NCI-H748 (cell line): ENCODE data around the gene RAB11B.
"Not testable (repeated sequence)": the region's sequence is repeated elsewhere in the genome, so short reads cannot be mapped to it uniquely, and the experiment has no call there.

ENCODE experiments used
- DNase-seq: peaks from one replicate; lab custom pipeline; 2025; ENCODE audit not compliant: unreplicated experiment; lab: John Stamatoyannopoulos, UW

The RAB11B gene

DNA sequence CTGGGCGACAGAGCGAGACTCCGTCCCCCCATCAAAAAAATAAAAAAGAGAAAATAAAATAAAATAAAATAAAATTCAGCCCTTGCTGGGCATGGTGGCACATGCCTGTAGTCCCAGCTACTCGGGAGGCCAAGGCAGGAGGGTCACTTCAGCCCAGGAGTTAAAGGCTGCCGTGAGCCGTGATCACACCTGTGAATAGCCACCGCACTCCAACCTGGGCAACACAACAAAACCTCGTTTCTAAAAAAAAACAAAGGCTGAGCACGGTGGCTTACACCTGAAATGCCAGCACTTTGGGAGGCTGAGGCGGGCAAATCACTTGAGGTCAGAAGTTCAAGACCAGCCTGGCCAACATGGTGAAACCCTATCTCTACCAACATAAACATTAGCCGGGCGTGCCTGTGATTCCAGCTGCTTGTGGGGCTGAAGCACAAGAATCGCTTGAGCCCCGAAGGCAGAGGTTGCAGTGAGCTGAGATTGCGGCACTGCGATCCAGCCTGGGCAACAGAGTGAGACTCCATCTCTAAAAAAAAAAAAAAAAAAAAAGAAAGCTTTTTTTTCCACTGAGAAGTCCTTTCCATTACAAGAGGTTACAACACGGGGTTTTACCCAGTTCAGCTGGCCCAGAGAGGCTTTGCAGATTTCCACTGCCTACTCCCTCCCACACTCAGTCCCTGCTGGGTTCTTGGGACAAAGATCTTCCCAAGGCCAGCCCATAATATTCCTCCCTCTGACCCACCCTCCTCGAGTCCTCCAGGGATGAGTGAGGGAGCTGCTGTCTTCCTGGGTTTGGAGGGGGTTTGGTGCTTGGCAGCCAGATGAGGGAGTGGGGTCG, 19.8 kb upstream of the RAB11B start:
- DNase-seq, result no peak

DNA sequence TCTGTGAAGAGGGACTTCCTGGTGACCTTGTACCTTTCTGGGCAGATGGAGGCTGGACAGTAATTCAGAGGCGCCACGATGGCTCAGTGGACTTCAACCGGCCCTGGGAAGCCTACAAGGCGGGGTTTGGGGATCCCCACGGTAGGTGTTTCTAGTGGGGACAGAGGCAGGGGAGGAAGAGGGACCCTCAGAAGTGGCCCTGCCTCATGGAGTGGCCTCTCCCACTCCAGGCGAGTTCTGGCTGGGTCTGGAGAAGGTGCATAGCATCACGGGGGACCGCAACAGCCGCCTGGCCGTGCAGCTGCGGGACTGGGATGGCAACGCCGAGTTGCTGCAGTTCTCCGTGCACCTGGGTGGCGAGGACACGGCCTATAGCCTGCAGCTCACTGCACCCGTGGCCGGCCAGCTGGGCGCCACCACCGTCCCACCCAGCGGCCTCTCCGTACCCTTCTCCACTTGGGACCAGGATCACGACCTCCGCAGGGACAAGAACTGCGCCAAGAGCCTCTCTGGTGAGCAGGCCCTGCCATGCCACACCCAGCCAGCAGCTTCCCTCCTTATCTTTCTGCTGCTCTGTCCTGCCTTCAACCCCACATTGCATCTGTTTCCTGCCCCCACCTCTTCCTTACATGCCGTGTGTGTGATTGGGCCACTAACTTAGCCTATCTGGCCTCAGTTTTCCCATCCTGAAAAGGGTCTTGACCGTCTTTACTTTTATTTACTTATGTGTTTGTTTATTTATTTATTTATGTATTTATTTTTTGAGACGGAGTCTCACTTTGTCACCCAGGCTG, 19.0 kb upstream of the RAB11B start:
- no peak for DNase-seq

DNA sequence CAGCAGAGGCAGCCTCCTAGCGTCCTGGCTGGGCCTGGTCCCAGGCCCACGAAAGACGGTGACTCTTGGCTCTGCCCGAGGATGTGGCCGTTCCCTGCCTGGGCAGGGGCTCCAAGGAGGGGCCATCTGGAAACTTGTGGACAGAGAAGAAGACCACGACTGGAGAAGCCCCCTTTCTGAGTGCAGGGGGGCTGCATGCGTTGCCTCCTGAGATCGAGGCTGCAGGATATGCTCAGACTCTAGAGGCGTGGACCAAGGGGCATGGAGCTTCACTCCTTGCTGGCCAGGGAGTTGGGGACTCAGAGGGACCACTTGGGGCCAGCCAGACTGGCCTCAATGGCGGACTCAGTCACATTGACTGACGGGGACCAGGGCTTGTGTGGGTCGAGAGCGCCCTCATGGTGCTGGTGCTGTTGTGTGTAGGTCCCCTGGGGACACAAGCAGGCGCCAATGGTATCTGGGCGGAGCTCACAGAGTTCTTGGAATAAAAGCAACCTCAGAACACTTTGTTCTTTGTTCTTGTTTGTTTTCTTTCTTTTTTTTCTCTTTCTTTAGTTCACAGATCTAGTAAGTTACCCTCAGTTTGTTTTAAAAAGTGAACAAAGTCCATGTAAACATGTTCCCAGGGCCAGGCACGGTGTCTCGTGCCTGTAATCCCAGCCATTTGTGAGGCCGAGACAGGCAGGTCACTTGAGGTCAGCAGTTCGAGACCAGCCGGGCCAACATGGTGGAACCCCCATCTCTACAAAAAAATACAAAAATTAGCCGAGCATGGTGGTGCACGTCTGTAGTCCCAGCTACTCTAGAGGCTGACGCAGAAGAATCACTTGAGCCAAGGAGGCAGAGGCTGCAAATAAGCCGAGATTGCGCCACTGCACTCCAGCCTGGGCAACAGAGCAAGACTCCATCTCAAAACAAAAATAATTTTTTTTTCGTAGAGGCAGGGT, 16.0 kb upstream of the RAB11B start:
- DNase-seq, result no peak

DNA sequence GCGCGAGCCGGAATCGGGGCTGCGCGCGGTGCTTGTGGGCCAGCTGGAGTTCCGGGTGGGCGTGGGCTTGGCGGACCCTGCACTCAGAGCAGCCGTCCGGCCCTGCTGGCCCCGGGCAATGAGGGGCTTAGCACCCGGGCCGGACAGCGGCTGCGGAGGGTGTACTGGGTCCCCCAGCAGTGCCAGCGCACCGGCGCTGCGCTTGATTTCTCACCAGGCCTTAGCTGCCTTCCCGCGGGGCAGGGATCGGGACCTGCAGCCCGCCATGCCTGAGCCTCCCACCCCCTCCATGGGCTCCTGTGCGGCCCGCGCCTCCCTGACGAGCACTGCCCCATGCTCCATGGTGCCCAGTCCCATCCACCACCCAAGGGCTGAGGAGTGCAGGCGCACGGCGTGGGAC, 14.4 kb upstream of the RAB11B start:
- DNase-seq, result not testable (repeated sequence)

DNA sequence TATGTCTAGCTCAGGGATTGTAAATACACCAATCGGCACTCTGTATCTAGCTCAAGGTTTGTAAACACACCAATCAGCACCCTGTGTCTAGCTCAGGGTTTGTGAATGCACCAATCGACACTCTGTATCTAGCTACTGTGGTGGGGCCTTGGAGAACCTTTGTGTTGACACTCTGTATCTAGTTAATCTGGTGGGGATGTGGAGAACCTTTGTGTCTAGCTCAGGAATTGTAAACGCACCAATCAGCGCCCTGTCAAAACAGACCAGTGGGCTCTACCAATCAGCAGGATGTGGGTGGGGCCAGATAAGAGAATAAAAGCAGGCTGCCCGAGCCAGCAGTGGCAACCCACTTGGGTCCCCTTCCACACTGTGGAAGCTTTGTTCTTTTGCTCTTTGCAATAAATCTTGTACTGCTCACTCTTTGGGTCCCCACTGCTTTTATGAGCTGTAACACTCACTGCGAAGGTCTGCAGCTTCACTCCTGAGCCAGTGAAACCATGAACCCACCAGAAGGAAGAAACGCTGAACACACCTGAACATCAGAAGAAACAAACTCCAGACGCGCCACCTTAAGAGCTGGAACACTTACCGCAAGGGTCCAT, 13.7 kb upstream of the RAB11B start:
- DNase-seq, result not testable (repeated sequence)

DNA sequence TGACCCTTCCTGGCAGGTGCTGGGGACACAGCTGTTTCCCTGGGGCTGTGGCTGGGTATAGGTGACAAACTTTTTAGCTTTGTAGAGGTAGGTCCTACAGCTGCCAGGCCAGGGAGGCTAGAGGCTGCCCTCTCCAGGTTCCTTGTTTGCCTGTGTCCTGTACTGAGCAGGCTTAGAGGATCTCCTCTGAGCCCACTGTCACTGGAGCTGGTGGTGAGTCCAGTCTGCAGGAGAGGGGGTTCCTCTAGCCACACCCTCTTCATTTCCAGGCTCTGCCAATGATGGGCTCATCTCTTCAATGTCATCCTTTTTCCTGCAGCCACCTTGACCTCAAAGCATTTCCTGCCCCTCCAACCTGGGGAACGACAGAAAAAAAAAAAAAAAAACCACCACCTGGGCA, 12.6 kb upstream of the RAB11B start:
- no peak for DNase-seq

DNA sequence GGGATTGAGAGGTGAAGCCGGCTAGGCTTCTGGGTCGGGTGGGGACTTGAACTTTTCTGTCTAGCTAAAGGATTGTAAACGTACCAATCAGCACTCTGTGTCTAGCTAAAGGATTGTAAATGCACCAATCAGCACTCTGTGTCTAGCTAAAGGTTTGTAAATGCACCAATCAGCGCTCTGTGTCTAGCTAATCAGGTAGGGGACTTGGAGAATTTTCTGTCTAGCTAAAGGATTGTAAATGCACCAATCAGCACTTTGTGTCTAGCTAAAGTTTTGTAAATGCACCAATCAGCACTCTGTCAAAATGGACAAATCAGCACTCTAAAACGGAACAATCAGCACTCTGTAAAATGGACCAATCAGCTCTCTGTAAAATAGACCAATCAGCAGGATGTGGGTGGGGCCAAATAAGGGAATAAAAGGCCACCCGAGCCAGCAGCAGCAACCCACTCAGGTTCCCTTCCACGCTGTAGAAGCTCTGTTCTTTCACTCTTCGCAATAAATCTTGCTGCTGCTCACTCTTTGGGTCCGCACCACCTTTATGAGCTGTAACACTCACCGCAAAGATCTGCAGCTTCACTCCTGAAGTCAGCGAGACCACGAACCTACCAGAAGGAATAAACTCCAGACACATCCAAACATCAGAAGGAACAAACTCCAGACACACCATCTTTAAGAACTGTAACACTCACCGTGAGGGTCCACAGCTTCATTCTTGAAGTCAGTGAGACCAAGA, 10.8 kb upstream of the RAB11B start:
- not testable (repeated sequence) for DNase-seq

DNA sequence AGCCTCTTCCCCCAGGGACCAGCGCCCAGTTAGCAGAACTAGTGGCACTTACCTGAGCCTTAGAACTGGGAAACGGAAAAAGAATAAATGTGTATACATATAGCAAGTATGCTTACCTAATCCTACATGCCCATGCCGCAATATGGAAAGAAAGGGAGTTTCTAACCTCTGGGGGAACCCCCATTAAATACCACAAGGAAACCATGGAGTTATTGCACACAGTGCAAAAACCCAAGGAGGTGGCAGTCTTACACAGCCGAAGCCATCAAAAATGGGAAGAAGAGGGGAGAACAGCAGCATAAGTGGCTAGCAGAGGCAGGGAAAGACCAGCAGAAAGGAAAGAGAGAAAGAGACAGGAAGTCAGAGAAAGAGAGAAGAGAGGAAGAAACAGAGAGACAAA, 5.6 kb upstream of the RAB11B start:
- DNase-seq, result not testable (repeated sequence)

DNA sequence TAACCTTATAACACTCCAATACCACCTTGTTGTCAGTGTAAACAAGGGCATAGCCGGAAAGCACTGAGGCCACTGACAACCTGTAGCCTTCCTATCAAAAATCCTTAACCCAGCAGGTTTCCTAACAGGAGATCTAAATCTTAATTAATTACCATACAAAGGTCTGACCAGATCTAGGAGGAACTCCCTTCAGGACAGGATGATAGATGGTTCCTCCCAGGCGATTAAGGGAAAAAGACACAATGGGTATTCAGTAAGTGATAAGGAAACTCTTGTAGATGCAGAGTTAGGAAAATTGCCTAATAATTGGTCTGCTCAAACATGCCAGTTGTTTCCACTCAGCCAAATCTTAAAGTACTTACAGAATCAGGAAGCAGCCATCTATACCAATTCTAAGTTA, 5.1 kb upstream of the RAB11B start:
- DNase-seq, result not testable (repeated sequence)

DNA sequence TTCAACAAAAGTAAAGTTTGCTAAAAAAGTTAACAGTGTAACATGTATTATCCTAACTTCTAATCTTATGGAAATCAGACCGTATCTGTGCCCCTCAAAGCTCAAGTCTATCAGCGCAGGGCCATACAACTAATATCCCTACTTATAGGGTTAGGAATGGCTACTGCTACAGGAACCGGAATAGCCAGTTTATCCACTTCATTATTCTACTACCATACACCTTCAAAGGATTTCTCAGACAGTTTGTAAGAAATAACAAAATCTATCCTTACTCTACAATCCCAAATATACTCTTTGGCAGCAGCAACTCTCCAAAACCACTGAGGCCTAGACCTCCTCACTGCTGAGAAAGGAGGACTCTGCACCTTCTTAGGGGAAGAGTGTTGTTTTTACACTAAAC, 4.6 kb upstream of the RAB11B start:
- not testable (repeated sequence) for DNase-seq

DNA sequence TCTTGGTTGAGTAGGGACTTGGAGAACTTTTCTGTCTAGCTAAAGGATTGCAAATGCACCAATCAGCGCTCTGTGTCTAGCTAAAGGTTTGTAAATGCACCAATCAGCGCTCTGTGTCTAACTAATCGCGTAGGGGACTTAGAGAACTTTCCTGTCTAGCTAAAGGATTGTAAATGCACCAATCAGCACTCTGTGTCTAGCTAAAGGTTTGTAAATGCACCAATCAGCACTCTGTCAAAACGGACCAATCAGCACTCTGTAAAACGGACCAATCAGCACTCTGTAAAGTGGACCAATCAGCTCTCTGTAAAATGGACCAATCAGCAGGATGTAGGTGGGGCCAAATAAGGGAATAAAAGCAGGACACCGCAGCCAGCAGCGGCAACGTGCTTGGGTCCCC, 3.7 kb upstream of the RAB11B start:
- DNase-seq, result not testable (repeated sequence)

DNA sequence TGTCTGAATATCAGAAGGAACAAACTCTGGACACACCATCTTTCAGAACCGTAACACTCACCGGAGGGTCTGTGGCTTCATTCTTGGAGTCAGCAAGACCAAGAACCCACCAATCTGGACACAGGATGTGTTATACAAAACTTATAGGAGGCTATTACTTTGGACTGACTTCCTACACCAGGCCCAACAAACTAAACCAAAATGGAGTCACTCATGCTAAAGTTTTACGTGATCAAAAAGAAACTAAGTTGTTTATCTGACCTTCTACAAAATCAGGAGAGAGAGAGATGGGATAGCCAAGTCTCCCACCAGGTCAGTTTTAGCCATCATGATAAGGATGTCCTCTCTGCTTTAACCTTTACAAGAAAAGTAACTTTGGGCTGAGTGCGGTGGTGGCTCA, 3.2 kb upstream of the RAB11B start:
- no peak for DNase-seq

DNA sequence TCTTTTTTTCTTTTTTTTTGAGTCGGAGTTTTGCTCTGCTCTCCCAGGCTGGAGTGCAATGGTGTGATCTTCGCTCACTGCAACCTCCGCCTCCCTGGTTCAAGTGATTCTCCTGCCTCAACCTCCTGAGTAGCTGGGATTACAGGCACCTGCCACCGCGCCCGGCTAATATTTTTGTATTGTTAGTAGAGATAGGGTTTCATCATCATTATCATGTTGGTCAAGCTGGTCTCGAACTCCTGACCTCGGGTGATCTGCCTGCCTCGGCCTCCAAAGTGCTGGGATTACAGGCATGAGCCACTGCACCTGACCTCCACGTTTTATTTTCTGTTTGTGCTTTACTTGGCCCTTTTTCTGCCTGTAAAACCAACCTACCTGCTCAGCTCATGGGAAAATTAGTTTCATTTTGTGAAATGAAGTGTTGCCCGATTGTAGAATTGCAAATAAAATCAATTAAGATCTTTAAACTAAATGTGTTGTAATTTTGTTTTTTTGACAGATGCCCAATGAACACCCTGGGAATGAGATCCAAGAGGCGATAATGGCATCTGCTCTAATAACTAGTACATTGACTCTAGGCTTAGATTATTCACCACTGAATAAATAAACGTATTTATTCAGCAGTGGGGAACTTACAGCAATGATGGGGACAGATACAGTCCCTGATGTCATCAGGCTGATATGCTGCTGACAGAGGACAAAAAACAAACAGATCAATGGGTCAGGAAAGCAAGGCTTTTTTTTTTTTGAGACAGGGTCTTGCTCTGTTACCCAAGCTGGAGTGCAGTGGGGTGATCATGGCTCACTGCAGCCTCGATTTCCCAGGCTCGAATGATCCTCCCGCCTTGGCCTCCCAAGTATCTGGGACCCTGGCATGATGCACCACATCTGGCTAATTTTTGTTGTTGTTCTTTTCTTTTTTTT, 2.2 kb upstream of the RAB11B start:
- DNase-seq, result peak; percentile 28

DNA sequence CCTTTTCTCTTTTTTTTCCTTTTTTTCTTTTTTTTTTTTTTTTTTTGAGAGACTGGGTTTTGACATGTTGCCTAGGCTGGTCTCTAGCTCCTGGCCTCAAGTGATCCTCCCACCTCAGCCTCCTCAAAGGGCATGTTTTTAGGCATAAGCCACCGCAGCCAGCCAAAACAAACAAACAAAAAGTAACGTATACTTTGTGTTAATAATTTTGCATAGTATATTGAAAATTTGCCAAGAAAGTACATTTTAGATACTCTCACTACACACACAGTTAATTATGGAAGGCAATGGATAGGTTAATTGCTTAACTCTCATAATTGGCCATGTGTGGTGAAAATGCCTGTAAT, 1.6 kb upstream of the RAB11B start:
- no peak for DNase-seq

DNA sequence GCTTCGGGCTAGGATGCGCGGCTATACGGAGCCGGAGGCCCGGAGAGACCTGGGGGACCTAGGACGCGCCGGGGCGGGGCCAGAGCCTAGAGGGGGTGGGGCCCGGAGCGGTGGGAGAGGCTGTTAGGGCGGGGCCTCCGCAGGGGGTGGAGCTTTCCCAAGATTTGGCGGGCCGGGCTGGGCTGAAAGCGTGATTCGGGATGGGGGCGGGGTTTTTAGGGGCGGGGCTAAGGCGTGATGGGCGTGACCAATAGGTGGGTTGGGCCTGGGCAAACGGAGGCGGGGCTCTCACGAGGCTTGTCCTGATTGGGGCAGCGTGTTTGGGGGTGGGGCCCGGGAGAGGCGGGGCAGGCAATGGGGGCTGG, 439 bp downstream of the RAB11B start:
- peak; percentile 76 for DNase-seq

DNA sequence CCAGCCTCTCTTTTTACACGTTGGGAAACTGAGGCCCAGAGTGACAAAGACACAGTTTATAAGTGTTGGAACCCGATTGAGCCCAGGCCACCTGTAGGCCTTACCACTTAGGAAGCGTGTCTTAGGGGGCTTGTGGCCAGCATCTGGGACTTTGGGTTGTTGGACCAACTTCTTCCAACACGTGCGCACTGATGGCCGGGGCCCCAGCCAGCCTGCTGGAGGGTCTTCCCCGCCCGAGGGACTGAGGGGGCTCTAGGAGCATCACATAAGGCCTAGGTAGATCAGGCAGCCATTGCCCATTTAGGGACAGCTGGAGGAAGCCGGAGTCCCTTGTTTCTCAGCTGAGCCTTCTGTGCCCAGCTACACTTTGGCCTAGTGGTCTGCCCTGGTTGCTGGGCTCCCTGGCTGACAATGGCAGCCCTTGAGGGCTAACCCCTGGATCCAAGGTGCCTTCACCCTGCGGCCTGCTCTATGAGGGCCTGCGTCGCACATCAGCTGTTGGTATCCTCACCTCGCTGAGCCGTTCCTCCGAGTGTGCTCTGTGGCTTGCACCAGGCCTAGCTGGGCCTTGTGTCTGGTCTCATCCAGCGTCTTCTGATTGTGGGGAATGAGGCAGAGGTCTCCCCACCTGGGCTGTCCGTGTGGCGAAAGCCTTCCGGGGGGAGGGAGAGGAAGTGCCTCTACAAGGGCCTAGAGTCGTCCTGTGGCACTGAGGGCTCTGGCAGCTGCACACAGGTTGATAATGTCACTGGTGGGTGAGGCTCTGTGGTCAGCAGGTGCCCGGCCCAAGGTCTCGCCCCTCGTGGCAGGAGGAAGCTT, 1.2 kb downstream of the RAB11B start:
- DNase-seq, result no peak

DNA sequence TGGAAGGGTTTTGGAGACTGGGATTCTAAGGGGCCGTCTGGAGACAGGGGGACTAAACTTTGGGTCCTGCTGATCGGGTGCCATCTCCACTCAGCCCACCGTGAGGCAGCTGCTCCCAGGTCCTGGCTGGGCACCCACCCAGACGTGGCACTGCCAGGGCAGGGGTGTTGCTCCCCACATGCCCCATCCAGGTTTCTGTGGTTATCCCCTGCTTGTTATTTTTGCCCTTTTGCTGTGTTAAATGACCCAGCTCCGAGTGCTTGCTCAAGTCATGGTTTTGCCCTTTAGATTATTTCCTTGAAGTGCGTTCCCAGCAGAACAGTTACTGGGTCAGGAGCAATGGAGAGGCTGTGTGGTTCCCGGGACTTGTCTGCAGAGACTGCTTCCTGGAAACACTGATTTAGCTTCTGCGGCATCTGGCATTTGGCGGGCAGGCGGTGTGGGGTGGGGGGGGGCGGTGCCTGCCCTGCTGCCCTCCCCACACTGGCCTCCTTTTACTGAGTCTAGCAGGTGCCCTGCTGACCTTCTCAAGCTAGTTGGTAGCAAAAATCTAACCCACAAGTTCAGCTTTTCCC, 1.9 kb downstream of the RAB11B start:
- DNase-seq, result no peak
